Stimulated activated CD4-positive, alpha-beta T cell treated with anti-CD3 and anti-CD28 coated beads, Interleukin-15, amount 100 ng/mL, for 48 hours (primary cell): Measurements from ENCODE around the gene COL5A1.

Source experiments
- DNase-seq, 2 donors: peaks; one replicate each; pipeline ENCODE4 v3.0.0-alpha.2; 2020; ENCODE audit warnings: low read depth in 2 of 2

Gene COL5A1

GRCh38 chr9:134785325-134786108, 143.9 kb downstream of the COL5A1 start:
- DNase-seq, result no peak

GRCh38 chr9:134787601-134788531, 146.3 kb downstream of the COL5A1 start:
- DNase-seq, result no peak

- DNase-seq, result no peak
Observed at GRCh38 chr9:134789168-134789567, 147.6 kb downstream of the COL5A1 start.

- DNase-seq, result no peak
Observed at GRCh38 chr9:134791009-134791408, 149.4 kb downstream of the COL5A1 start.

- no peak for DNase-seq
Observed at GRCh38 chr9:134792627-134793026, 151.0 kb downstream of the COL5A1 start.

GRCh38 chr9:134793288-134794188, 151.9 kb downstream of the COL5A1 start:
- DNase-seq, result no peak

GRCh38 chr9:134794663-134795370, 153.2 kb downstream of the COL5A1 start:
- DNase-seq, result no peak

GRCh38 chr9:134795446-134795845, 153.8 kb downstream of the COL5A1 start:
- no peak for DNase-seq

GRCh38 chr9:134796882-134797281, 155.3 kb downstream of the COL5A1 start:
- no peak for DNase-seq

GRCh38 chr9:134800791-134801339, 159.3 kb downstream of the COL5A1 start:
- no peak for DNase-seq

GRCh38 chr9:134802216-134802795, 160.7 kb downstream of the COL5A1 start:
- DNase-seq, result no peak

GRCh38 chr9:134804871-134805270, 163.3 kb downstream of the COL5A1 start:
- no peak for DNase-seq

- DNase-seq, result no peak
Observed at GRCh38 chr9:134807716-134808446, 166.3 kb downstream of the COL5A1 start.

- no peak for DNase-seq
Observed at GRCh38 chr9:134808447-134808792, 166.8 kb downstream of the COL5A1 start.

- no peak for DNase-seq
Observed at GRCh38 chr9:134809292-134809691, 167.7 kb downstream of the COL5A1 start.

- no peak for DNase-seq
Observed at GRCh38 chr9:134809826-134810225, 168.2 kb downstream of the COL5A1 start.

- no peak for DNase-seq
Observed at GRCh38 chr9:134811079-134811672, 169.6 kb downstream of the COL5A1 start.

GRCh38 chr9:134811673-134812342, 170.2 kb downstream of the COL5A1 start:
- DNase-seq, result no peak

GRCh38 chr9:134812343-134812673, 170.7 kb downstream of the COL5A1 start:
- no peak for DNase-seq
